Stimulated activated naive CD8-positive, alpha-beta T cell treated with anti-CD3 and anti-CD28 coated beads, Interleukin-15, Interleukin-2, amounts not matched to agents 100 ng/mL and 50 ng/mL, for 24 hours (primary cell): ENCODE data around the gene DCC.
"Not testable (repeated sequence)": the region's sequence is repeated elsewhere in the genome, so short reads cannot be mapped to it uniquely, and the experiment has no call there.

Experiments
- H3K27ac Mint-ChIP-seq: one replicate; pipeline ENCODE4 v1.8.0; 2021; ENCODE audit warnings: mild to moderate bottlenecking, mixed read lengths
- H3K27me3 Mint-ChIP-seq: one replicate; pipeline ENCODE4 v1.8.0; 2021; ENCODE audit warnings: mixed read lengths
- H3K36me3 Mint-ChIP-seq: one replicate; pipeline ENCODE4 v1.8.0; 2021; ENCODE audit warnings: low read depth, mixed read lengths
- H3K4me1 Mint-ChIP-seq: one replicate; pipeline ENCODE4 v1.8.0; 2021; ENCODE audit warnings: low read depth, mixed read lengths
- H3K4me3 Mint-ChIP-seq: one replicate; pipeline ENCODE4 v1.8.0; 2021; ENCODE audit warnings: mild to moderate bottlenecking, mixed read lengths
- H3K9me3 Mint-ChIP-seq: one replicate; pipeline ENCODE4 v1.8.0; 2021; ENCODE audit warnings: mixed read lengths

Gene DCC

DNA sequence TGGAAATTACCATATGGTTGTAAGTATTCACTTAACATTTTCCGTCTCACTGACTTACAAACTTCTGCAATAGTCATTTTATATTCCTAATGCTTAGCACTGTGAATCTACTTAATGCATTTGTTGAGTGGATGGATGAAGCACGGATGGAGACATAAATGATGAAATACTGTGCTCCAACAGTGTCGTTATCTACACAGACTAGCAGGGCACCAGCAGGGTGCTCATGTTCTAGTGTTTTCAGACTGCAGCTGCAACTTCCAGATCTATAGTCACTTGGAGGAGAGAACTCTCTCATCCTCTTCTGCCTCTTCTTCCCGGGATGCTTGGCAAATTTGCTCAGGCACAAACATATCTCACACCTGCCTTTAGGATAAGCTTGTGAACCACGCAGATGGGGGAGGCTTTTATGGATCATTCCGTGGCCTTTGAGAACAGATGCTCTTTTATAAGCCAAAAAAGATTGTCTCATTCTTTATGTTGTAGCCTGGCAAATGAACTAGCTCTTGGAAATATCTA, 1086.7 kb downstream of the DCC start:
- H3K4me1 Mint-ChIP-seq = no peaks in the 10 kb centered on the region
- no peaks in the 10 kb centered on the region for H3K27me3 Mint-ChIP-seq
- H3K27ac Mint-ChIP-seq = no peak overlapping the region
- H3K9me3 Mint-ChIP-seq = no peaks in the 10 kb centered on the region
- no peaks in the 10 kb centered on the region for H3K36me3 Mint-ChIP-seq
- no peak overlapping the region for H3K4me3 Mint-ChIP-seq

DNA sequence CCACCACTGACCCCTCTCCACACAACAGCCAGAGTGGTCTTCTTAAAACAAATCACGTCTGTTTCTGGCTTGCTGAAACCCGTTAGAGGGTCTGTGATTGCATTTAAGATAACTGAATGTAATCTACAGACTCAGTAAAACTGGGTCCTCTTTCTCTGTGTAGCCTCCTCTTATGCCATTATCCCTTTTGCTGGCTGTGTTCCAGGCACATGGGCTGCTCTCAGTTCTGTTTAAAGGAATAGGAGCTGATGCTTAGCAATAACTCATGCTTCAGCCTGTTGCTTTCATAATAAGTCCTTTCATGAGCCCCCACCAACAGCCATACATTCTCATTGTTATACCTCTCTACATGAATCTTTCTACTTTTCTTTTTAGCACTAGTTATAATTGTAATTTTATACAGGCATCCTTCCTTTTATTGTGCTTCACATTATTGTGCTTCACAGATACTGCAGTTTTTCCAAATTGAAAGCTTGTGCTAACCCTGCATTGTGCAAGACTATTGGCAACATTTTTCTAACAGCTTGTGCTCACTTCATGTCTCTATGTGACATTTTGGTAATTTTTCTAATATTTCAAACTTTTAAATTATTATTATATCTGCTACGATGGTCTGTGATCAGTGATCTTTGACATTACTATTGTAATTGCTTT, 1101.9 kb downstream of the DCC start:
- Mint-ChIP-seq H3K27me3 (no peaks in the 10 kb centered on the region), H3K27ac (no peak overlapping the region), H3K4me3 (no peak overlapping the region), H3K4me1 (no peaks in the 10 kb centered on the region), H3K36me3 (no peaks in the 10 kb centered on the region), H3K9me3 (no peaks in the 10 kb centered on the region)

GRCh38 chr18:53442415-53442783, 1102.4 kb downstream of the DCC start:
- no peak overlapping the region for H3K27ac Mint-ChIP-seq
- H3K27me3 Mint-ChIP-seq = no peaks in the 10 kb centered on the region
- H3K4me3 Mint-ChIP-seq = no peak overlapping the region
- no peaks in the 10 kb centered on the region for H3K9me3 Mint-ChIP-seq
- H3K36me3 Mint-ChIP-seq = no peaks in the 10 kb centered on the region
- no peaks in the 10 kb centered on the region for H3K4me1 Mint-ChIP-seq

DNA sequence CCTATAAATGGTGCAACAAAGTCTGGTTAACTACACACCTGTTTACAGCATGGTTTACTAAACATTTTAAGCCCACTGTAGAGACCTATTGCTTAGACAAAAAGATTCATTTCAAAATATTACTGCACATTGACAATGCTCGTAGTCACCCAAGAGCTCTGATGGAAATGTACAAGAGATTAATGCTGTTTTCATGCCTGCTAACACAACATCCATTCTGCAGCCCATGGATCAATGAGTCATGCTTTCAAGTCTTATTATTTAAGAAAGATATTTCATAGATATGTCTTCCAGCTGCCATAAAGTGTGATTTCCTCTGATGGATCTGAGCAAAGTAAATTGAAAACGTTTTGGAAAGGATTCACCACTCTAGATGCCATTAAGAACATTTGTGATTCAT, 1103.3 kb downstream of the DCC start:
- Mint-ChIP-seq H3K27ac (no peak overlapping the region), H3K4me3 (no peak overlapping the region), H3K4me1 (no peaks in the 10 kb centered on the region), H3K36me3 (no peaks in the 10 kb centered on the region), H3K27me3 (no peaks in the 10 kb centered on the region), H3K9me3 (no peaks in the 10 kb centered on the region)

DNA sequence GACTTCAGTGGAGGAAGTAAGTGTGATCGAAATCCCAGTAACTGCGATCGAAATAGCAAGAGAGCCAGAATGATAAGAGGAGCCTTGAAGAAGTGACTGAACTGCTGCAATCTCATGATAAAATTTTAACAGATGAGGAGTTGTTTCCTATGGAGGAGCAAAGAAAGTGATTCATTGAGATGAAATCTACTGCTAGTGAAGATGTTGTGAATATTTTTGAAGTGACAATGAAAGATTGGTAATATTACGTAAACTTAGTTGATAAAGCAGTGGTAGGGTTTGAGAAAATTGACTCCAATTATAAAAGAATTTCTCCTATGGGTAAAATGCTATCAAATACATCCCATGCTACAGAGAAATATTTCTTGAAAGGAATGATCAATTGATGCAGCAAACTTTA, 1103.8 kb downstream of the DCC start:
- Mint-ChIP-seq H3K9me3 (no peaks in the 10 kb centered on the region), H3K27me3 (no peaks in the 10 kb centered on the region), H3K27ac (no peak overlapping the region)

DNA sequence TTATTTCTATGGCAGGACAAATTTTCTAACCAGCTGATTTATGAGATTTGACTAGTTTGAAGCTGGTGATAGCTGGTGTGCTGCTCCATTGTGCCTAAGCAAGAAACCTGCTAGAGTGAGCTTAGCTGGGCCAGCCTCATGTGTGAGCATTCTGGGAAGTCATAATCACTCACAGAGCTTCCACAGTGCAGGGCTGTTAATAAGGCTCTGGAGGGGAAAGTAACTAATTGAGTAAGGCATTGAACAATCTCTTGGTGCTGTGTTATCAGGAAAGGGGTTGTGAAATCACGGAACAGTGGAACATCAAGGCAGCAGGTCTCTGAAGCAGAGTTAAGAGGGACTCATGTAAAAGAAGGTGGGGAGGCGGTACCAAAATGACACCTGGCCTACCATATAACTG, 1111.9 kb downstream of the DCC start:
- Mint-ChIP-seq H3K4me3 (no peak overlapping the region), H3K27me3 (no peaks in the 10 kb centered on the region), H3K9me3 (no peaks in the 10 kb centered on the region), H3K4me1 (no peaks in the 10 kb centered on the region), H3K27ac (no peak overlapping the region), H3K36me3 (no peaks in the 10 kb centered on the region)

More for the DNA sequence above, 1103.8 kb downstream of the DCC start:
- Mint-ChIP-seq H3K4me1 (no peaks in the 10 kb centered on the region), H3K36me3 (no peaks in the 10 kb centered on the region), H3K4me3 (no peak overlapping the region)

GRCh38 chr18:53457068-53457467, 1117.1 kb downstream of the DCC start:
- Mint-ChIP-seq H3K27ac (no peak overlapping the region), H3K4me1 (no peaks in the 10 kb centered on the region), H3K36me3 (no peaks in the 10 kb centered on the region)

GRCh38 chr18:53458268-53458667, 1118.3 kb downstream of the DCC start:
- Mint-ChIP-seq H3K4me1 (no peaks in the 10 kb centered on the region), H3K36me3 (no peaks in the 10 kb centered on the region), H3K27me3 (no peaks in the 10 kb centered on the region), H3K4me3 (no peak overlapping the region), H3K9me3 (no peaks in the 10 kb centered on the region), H3K27ac (no peak overlapping the region)

More at GRCh38 chr18:53457068-53457467, 1117.1 kb downstream of the DCC start:
- Mint-ChIP-seq H3K4me3 (no peak overlapping the region), H3K9me3 (no peaks in the 10 kb centered on the region), H3K27me3 (no peaks in the 10 kb centered on the region)

DNA sequence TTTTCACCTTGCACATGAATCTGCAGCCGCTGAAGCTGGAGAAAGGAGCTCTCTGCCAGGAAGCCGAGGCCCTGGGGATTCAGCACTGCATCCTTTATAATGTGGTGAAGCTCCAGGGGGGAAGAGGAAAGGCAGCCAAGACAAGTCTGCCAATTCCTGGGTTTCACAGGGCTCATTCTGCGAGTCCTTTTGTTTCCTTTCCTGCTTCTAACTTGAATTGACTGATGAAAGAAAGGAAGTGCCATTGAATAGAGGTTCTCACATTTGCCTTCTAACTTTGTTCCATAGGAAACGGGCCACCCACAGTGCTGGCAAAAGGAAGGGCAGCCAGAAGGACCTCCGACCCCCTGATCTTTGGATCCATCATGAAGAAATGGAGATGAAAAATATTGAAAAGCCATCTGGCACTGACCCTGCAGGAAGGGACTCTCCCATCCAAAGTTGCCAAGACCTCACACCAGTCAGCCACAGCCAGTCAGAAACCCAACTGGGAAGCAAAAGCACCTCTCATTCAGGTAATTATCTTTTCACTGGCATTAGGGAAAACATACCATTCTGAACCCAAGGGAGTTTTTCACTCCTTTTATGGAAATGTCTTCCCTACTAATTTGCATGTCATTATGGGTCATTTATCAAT, 1119.1 kb downstream of the DCC start:
- Mint-ChIP-seq H3K9me3 (no peaks in the 10 kb centered on the region), H3K27me3 (no peaks in the 10 kb centered on the region), H3K27ac (no peak overlapping the region), H3K4me1 (no peaks in the 10 kb centered on the region), H3K36me3 (no peaks in the 10 kb centered on the region), H3K4me3 (no peak overlapping the region)

- no peaks in the 10 kb centered on the region for H3K27me3 Mint-ChIP-seq
- H3K27ac Mint-ChIP-seq = no peak overlapping the region
- peaks cover 5% of the 10 kb centered on the region for H3K9me3 Mint-ChIP-seq
- H3K4me1 Mint-ChIP-seq = no peaks in the 10 kb centered on the region
- no peaks in the 10 kb centered on the region for H3K36me3 Mint-ChIP-seq
- H3K4me3 Mint-ChIP-seq = no peak overlapping the region
These were observed 1127.8 kb downstream of the DCC start for GRCh38 chr18:53467756-53468155.

GRCh38 chr18:53468173-53468572, 1128.2 kb downstream of the DCC start:
- not testable (repeated sequence) for H3K9me3 Mint-ChIP-seq, H3K27me3 Mint-ChIP-seq, H3K4me3 Mint-ChIP-seq, H3K27ac Mint-ChIP-seq, H3K4me1 Mint-ChIP-seq, H3K36me3 Mint-ChIP-seq

DNA sequence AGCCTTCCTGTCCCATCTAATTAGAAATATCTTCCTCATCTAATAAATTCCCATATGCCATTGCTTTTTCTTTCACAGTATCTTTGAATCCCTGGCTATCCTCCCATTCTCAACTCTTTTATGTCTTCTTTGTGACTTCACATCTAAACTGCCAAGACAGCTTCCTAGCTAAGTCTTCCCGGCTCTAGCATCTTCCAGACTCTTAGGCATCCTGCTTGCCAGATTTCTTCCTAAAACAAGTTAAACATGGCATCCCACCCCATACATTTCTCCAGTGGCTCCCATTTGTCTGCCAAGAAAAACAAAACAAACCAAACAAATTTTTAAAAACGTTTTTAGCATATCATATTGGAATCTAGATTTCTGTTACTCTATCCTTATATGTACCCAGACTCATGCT, 1132.5 kb downstream of the DCC start:
- Mint-ChIP-seq H3K27me3 (no peaks in the 10 kb centered on the region), H3K27ac (no peak overlapping the region), H3K4me1 (no peaks in the 10 kb centered on the region), H3K36me3 (no peaks in the 10 kb centered on the region), H3K4me3 (no peak overlapping the region), H3K9me3 (peaks cover 10% of the 10 kb centered on the region)

DNA sequence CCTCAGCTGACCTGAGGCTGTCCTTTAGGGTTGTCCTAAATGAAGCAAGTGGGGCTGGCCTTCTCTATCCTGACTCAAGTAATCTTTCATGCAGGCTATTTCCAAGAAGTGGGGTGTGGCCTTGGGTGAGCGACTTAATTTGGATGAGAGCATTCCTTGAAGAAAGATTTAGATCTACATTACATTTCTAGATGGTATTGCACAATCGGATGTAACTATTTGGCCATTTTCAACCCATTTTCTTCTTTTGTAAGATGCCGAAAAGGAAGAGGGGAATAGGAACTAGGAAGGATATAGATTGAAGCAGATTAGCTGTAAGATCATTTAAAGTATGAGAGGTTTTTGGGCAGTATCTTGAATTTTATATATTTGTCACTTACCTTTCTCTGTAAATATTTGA, 1138.2 kb downstream of the DCC start:
- Mint-ChIP-seq H3K36me3 (no peaks in the 10 kb centered on the region), H3K4me3 (no peak overlapping the region), H3K27ac (no peak overlapping the region), H3K27me3 (no peaks in the 10 kb centered on the region), H3K9me3 (peaks cover under 1% of the 10 kb centered on the region), H3K4me1 (no peaks in the 10 kb centered on the region)

DNA sequence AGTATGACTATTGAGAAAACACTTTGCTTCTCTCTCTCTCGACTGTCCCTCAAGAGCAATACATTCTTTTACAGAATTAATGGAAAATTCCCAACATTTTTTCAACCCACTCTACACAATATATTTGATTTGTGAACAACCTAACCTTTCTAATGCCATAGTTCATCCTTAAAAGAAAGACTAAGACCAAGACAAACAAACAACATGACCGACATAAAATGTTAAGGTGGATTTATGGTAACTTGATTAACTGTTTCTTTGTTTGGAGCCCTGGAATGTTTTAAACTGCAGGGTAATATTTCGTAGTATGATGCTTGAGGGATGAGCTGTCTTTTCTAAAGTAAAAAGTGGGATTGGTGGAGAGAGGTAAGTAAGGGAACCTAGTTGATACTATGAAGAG, 1146.3 kb downstream of the DCC start:
- H3K9me3 Mint-ChIP-seq = no peaks in the 10 kb centered on the region
- H3K27me3 Mint-ChIP-seq = no peaks in the 10 kb centered on the region
- H3K4me1 Mint-ChIP-seq = no peaks in the 10 kb centered on the region
- H3K27ac Mint-ChIP-seq = no peak overlapping the region
- H3K4me3 Mint-ChIP-seq = no peak overlapping the region
- H3K36me3 Mint-ChIP-seq = no peaks in the 10 kb centered on the region

- H3K36me3 Mint-ChIP-seq = no peaks in the 10 kb centered on the region
- H3K4me1 Mint-ChIP-seq = no peaks in the 10 kb centered on the region
- no peaks in the 10 kb centered on the region for H3K27me3 Mint-ChIP-seq
- no peak overlapping the region for H3K27ac Mint-ChIP-seq
- no peak overlapping the region for H3K4me3 Mint-ChIP-seq
- H3K9me3 Mint-ChIP-seq = peaks cover 12% of the 10 kb centered on the region
These were observed 1149.3 kb downstream of the DCC start for GRCh38 chr18:53489266-53489665.

GRCh38 chr18:53490019-53490418, 1150.0 kb downstream of the DCC start:
- Mint-ChIP-seq H3K27me3 (no peaks in the 10 kb centered on the region), H3K9me3 (peaks cover 12% of the 10 kb centered on the region), H3K36me3 (no peaks in the 10 kb centered on the region), H3K4me3 (no peak overlapping the region), H3K27ac (no peak overlapping the region), H3K4me1 (no peaks in the 10 kb centered on the region)
